TTC549 (cell line): ENCODE results near the gene ADAMTS1.
A peak's percentile ranks its signal among the peaks of the same experiment; 100 is the strongest.
"Not testable (repeated sequence)": the region's sequence is repeated elsewhere in the genome, so short reads cannot be mapped to it uniquely, and the experiment has no call there.

Source experiments
- FAIRE-seq: peaks from 2 replicates; lab custom pipeline; 2012; peaks lifted over from hg19 to GRCh38; lab: Jason Lieb, UNC

The ADAMTS1 gene

DNA sequence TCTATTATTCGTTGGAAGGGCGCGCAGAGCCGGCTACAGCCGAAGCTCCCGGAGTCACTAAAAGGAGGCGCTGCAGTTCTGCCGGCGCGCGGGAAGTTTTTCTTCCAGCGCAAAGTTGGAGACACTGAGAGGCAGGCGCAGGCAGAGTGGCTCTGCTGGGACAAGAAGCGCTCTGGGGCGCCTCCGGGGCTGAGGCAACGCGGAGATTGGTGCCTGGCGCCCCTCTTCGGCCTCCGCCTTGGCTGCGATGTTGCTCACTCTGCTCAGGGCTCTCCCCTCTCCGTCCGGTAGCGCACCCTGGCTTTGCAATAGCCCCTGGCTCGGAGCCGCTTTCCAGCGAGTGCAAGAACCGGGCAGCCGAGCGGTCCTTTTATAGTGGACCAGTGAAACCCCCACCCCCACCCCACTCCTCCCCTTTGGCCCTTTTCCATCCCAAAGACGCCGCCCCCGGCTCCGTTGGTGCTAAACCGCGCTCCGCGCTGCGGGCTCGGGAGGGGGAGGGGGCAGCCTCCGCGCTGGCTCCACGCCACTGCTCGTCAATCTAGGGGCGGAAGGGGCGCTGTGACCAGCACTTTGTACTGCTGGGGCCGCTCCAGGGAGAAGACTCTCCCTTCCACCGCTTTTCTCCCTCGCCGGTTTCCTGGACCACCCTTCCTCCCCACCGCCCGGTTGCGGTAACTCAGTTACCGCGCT is at the start of gene ADAMTS1:
TSS of gene ADAMTS1 (minus strand) at position 344 of the 693 bp plus-strand sequence. CDS start 455 bp downstream, outside the sequence.
- FAIRE-seq = no peak

GRCh38 chr21:26892151-26892550 is 46.9 kb upstream of the ADAMTS1 start:
- no peak for FAIRE-seq

GRCh38 chr21:26888931-26889330 is 43.7 kb upstream of the ADAMTS1 start:
- no peak for FAIRE-seq

DNA sequence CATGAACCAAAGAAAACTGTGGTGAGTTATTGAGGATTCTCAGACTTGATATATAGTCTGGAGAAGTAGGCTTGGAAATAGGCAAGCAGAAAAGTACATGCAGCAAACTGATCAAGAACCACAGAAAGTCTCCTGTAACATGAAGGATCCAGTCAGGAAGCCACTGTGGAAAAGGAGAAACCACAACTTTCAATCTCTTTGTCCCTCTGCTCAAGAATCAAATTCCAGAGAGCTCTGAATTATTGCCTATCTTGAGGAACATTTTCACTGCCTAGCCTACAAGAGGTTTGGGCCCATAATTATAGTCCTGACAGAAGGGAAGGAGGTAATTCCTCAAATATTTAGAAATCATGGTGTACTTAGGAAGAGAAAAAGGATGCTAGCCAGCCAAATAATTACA is 43.0 kb upstream of the ADAMTS1 start:
- no peak for FAIRE-seq

GRCh38 chr21:26887251-26887650 is 42.0 kb upstream of the ADAMTS1 start:
- no peak for FAIRE-seq

DNA sequence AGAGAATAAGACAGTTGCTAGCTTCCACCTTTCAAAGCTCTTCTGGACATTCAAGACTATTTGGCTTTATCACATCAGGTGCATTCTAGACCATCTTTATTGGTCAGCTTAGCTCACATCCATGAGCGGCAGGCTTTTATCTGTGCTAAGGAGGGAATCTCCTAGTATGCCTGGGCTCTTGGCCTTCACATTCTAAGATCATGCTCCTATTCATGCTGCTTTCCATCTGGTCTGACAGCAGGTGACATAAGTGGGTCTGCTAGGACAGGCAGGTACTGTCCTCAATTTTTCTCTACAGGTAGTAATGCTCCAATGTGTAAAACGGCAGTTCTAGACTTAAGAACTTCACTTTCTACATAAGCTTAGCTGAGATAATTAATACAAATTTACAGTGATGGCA is 39.2 kb upstream of the ADAMTS1 start:
- no peak for FAIRE-seq

DNA sequence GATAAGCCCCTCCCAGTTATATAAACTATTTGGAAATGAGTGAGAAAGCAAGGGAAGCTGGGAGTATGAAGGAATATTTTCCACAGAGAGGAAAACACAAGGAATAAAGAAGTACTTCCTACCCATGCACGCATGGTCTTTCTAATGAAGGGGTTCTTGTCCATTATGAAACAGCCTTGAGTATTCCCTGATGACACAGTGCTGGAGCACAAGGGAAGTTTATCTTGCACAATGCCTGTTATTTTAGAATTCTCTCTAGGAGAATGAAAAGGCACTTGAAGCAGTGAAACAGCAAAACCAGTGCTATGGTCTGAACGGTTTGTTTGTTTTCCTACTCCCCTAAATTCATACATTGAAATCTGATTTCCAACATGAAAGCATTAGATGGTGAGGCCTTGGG is 38.6 kb upstream of the ADAMTS1 start:
- no peak for FAIRE-seq

DNA sequence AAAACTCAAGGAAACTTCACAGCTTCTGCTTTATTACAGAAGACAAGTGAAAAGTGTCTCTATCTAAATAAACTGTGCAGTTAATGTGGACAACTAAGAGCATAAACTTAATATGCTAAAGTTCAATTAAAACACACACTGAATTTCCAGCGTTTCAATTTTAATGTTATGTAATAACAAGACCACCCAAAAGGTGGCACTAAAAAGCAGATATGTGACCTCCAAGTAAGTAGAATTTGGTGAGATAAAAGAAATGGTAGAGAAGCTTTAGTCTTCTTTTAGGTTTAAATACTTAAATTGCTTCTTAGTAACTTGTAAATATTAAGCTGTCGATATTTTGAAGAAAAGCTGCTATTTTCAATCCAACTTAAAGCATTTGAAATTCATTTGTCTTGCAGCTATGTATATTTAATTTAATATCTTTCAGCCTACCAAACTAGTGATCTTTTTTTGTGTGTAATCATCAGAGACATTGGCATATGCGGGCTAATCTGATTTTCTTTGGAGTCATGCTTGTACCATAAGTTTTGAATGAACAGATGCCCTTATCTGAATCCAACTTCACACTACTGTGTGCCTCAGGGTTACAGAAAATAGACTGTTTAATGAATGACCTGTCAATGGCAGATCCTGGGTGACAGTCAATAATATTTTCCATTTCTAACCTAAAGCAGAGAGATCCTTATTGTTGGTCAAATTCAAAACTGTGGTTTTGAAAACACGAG is 36.5 kb upstream of the ADAMTS1 start:
- FAIRE-seq = peak; percentile 63

DNA sequence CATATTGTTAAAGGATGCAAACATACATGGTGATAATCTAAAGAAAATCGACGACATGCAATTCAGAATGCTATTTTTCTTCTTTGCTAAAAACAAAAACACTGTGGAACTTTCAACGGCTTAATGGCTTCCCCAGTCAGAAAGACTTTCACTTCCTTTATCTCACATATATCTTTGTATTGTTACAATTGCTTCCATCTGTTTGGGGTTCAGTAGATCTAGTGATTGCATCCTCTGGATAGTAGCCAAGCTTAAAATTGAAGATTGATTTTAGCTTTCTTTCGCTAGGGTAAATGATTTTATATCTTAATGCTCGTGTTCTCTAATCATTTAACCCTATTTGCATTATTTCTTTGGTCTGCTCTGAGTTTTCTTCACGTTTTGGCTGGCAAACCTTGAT is 31.8 kb upstream of the ADAMTS1 start:
- FAIRE-seq = no peak

- FAIRE-seq = no peak
These were observed 29.1 kb upstream of the ADAMTS1 start for GRCh38 chr21:26874347-26874746.

DNA sequence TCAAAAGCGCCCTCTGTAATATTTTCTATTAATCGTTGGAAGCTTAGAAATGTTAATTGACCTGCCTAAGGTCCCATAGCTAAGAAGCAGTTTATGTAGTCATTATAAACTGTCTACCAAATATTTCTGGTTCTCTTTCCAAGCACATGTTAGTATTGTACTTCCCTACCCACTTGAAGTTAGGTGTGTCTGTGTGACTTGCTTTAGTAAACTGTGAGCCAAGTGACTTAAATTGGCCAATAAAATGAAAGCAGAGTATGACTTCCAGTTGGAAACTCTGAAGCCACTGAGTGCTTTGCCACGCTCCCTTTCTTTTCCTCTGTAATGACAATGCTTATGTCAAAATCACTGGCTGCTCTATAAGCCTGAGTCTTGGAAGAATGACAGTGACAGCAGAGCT is 20.6 kb upstream of the ADAMTS1 start:
- FAIRE-seq = no peak

GRCh38 chr21:26856871-26857350 is 11.7 kb upstream of the ADAMTS1 start:
- not testable (repeated sequence) for FAIRE-seq

DNA sequence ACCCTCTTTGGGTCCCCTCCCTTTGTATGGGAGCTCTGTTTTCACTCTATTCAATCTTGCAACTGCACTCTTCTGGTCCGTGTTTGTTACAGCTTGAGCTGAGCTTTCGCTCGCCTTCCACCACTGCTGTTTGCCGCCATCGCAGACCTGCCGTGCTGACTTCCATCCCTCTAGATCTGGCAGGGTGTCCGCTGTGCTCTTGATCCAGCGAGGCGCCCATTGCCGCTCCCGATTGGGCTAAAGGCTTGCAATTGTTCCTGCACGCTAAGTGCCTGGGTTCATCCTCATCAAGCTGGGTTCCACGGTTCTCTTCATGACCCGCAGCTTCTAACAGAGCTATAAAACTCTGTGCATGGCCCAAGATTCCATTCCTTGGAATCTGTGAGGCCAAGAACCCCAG is 9.5 kb upstream of the ADAMTS1 start:
- not testable (repeated sequence) for FAIRE-seq

- FAIRE-seq = no peak
These were observed 7.2 kb upstream of the ADAMTS1 start for GRCh38 chr21:26852423-26852822.

GRCh38 chr21:26851109-26851944 is 6.1 kb upstream of the ADAMTS1 start:
- FAIRE-seq = no peak

- FAIRE-seq = no peak
These were observed 5.0 kb upstream of the ADAMTS1 start for GRCh38 chr21:26850116-26850643.

DNA sequence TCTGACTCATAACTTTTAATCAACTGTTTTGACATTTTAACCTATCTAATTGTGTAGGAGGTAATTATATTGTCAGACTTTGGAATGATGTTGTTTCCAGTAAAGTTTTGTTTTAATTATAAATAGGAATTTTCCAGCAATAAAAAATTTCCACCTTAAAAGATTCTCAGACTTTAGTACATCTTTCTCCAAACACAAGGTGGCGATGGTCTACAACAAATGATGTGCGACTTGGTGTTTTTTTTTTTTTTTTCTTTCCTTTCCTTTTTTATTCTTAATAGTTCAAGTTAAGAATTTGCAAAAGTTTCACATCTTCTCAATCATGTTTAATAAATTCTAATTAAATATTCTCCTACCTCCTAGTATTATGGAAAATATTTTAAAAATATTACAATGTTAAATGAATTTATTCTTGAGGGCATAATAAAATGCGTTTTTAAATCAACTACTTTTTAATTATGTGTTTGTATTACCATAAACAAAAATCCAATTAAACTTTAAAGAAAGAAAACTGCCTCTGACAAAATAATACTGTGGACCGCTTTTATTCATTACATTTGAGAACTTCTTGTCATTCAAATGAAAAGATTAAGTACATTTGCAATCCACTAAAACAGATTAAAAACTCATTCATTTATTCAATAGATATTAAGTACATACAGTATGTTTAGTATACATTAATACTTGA is 4.4 kb upstream of the ADAMTS1 start:
- peak; percentile 97 for FAIRE-seq

- no peak for FAIRE-seq
These were observed 2.7 kb upstream of the ADAMTS1 start for GRCh38 chr21:26847921-26848320.

- FAIRE-seq = no peak
These were observed 1.8 kb upstream of the ADAMTS1 start for GRCh38 chr21:26847002-26847401.

DNA sequence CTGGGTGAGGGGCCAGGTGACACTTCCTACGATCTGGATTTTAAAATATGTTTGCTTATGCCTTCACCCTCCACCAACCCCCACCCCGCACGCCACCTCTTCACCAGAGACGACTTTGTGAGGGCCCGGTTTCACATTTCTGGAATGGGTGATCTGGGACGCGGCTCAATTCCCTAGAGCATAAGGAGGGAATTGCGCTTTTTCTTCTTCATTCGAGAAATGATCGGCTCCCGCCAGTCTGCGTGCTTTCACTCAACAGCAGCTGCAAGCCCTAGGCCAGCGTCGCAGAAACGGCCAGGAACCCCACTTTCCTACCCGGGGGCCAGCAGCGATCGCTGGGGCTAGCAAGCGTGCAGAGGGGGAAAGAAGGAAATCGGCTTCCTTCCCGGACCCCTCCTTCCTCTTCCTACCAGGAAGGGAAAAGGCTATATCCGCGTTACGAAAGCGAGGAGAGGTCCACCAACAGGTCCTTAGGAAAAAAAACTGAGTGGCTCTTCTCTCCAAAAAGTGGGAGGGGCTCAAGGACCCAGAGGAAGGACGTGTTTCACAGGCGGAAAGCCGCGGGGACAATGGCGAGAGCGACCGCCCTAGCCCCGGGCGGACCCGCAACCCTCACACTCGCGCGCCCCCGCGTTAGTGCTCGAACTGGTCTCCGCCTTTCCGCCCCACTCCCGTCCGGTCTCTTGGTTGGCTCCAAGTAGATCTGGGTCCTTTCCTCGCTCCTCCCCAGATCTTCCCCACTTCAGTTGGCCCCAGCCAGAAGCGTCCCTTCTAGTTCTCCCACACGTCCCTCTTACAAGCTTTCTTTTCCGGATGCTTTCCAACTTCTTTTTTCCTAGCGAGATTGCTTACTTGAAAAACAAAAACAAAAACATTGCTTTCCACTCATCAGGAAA is 1.1 kb upstream of the ADAMTS1 start:
- FAIRE-seq = peak; percentile 87

- no peak for FAIRE-seq
These were observed 488 bp upstream of the ADAMTS1 start for GRCh38 chr21:26845759-26846035.
